HepG2 (cell line): Measurements from ENCODE around the gene NUP153. TPM values are rescaled to one million over a fixed set of nuclear protein-coding genes. Genes with fewer than 3 reads are reported as not detected.

ENCODE experiments used
- CEBPB ChIP-seq: IDR thresholded peaks from 2 replicates; pipeline ENCODE4 v1.6.1; 2011; ENCODE audit warnings: low read depth, low read length, improper control_type of control experiment, borderline replicate concordance
- CREBL2 ChIP-seq: sonication (generic); formaldehyde crosslinking; IDR thresholded peaks from 2 replicates; pipeline ENCODE4 v1.8.1; 2023; ENCODE audit warnings: missing genetic modification reagents, mild to moderate bottlenecking, borderline replicate concordance
- ETV5 ChIP-seq: IDR thresholded peaks from 2 replicates; pipeline ENCODE4 v1.6.1; 2018; ENCODE audit warnings: missing biosample characterization, missing genetic modification reagents, inconsistent platforms, borderline replicate concordance
- FOXO1 ChIP-seq: sonication (generic); formaldehyde crosslinking; IDR thresholded peaks from 2 replicates; pipeline ENCODE4 v1.4.0; 2020; ENCODE audit warnings: missing genetic modification reagents
- GABPA ChIP-seq, 2 experiments: IDR thresholded peaks; 2 replicates each; pipeline ENCODE4 v1.6.1; 2011 to 2016; ENCODE audit warnings: low read depth in 2 of 2, low read length in 1 of 2, missing biosample characterization in 1 of 2, missing genetic modification characterization in 1 of 2
- GTF3A ChIP-seq: sonication (generic); formaldehyde crosslinking; conservative IDR thresholded peaks from 2 replicates; pipeline ENCODE4 v1.4.0; 2020; ENCODE audit warnings: mild to moderate bottlenecking, missing genetic modification reagents
- HDAC2 ChIP-seq: sonication (generic); formaldehyde crosslinking; IDR thresholded peaks from 2 replicates; pipeline ENCODE4 v1.4.0; 2020; ENCODE audit warnings: missing genetic modification reagents
- HIC2 ChIP-seq: sonication (generic); formaldehyde crosslinking; IDR thresholded peaks from 2 replicates; pipeline ENCODE4 v1.9.0; 2022; ENCODE audit warnings: low read depth, missing genetic modification reagents
- HNRNPLL ChIP-seq: fragments of 200-400 bp; formaldehyde crosslinking; IDR thresholded peaks from 2 replicates; pipeline ENCODE4 v1.6.1; 2017; ENCODE audit warnings: mild to moderate bottlenecking, low read depth, low read length; ENCODE audit not compliant: poor library complexity, severe bottlenecking
- MBNL3 ChIP-seq: fragments of 250-450 bp; sonication (Bioruptor Pico); conservative IDR thresholded peaks from 2 replicates; pipeline ENCODE4 v1.8.0; 2022; ENCODE audit warnings: mild to moderate bottlenecking, inconsistent platforms
- MIXL1 ChIP-seq: IDR thresholded peaks from 2 replicates; pipeline ENCODE4 v1.6.1; 2016
- NCOA2 ChIP-seq: sonication (generic); formaldehyde crosslinking; IDR thresholded peaks from 2 replicates; pipeline ENCODE4 v1.8.0; 2022; ENCODE audit warnings: inconsistent platforms
- NFIC ChIP-seq: IDR thresholded peaks from 2 replicates; pipeline ENCODE4 v1.6.1; 2012; ENCODE audit warnings: mild to moderate bottlenecking, low read length, inconsistent platforms
- PRPF4 ChIP-seq: fragments of 200-400 bp; formaldehyde crosslinking; IDR thresholded peaks from 2 replicates; pipeline ENCODE4 v1.6.1; 2016; ENCODE audit warnings: low read length, low read depth; ENCODE audit not compliant: poor library complexity, severe bottlenecking
- RAD21 ChIP-seq: fragments of 450-650 bp; formaldehyde crosslinking; IDR thresholded peaks from 2 replicates; pipeline ENCODE4 v1.5.0; 2020; ENCODE audit warnings: mild to moderate bottlenecking
- RBM39 ChIP-seq: fragments of 200-400 bp; formaldehyde crosslinking; IDR thresholded peaks from one replicate; pipeline ENCODE4 v1.6.1; 2018; ENCODE audit warnings: antibody characterized with exemption, mild to moderate bottlenecking, low read depth, low read length; ENCODE audit not compliant: poor library complexity, severe bottlenecking
- RCOR2 ChIP-seq: IDR thresholded peaks from 2 replicates; pipeline ENCODE4 v1.6.1; 2016; ENCODE audit warnings: missing biosample characterization, missing genetic modification reagents
- SAP130 ChIP-seq: IDR thresholded peaks from 2 replicates; pipeline ENCODE4 v1.6.1; 2016; ENCODE audit warnings: low read depth
- SCMH1 ChIP-seq: sonication (generic); formaldehyde crosslinking; IDR thresholded peaks from 2 replicates; pipeline ENCODE4 v1.9.0; 2021; ENCODE audit warnings: missing genetic modification reagents, mild to moderate bottlenecking, borderline replicate concordance
- ZEB1 ChIP-seq: IDR thresholded peaks from 2 replicates; pipeline ENCODE4 v1.6.1; 2012; ENCODE audit warnings: mild to moderate bottlenecking, low read depth, inconsistent platforms; ENCODE audit not compliant: insufficient replicate concordance
- ZNF614 ChIP-seq: IDR thresholded peaks from 2 replicates; pipeline ENCODE4 v1.6.1; 2018; ENCODE audit warnings: missing biosample characterization, missing genetic modification reagents, inconsistent platforms, borderline replicate concordance
- ZNF639 ChIP-seq: conservative IDR thresholded peaks from 2 replicates; pipeline ENCODE4 v1.6.1; 2018; ENCODE audit warnings: missing genetic modification reagents
- ZNF713 ChIP-seq: sonication (generic); formaldehyde crosslinking; IDR thresholded peaks from 2 replicates; pipeline ENCODE4 v1.4.0; 2020; ENCODE audit warnings: mild to moderate bottlenecking, missing genetic modification reagents
- ZUFSP ChIP-seq: sonication (generic); formaldehyde crosslinking; IDR thresholded peaks from 2 replicates; pipeline ENCODE4 v1.9.0; 2021; ENCODE audit warnings: missing genetic modification reagents, mild to moderate bottlenecking, borderline replicate concordance
- polyA plus RNA-seq, 8 experiments: library from polyadenylated mRNA; depleted of rRNA in 3 of 8; stranded (reverse) in 7 of 8; unstranded in 1 of 8; fragments of >200 nt; fragmentation: Illumina TruSeq in 4 of 8; extraction: Trizol in 4 of 8; gene quantifications; 2 replicates each; pipeline versions ENCODE4 v1.2.1 to v1.2.3, GENCODE V29; 2011 to 2016; ENCODE audit warnings: low read depth in 4 of 8, missing spikeins in 1 of 8, mixed read lengths in 1 of 8; ENCODE audit not compliant: insufficient read depth in 1 of 8
- total RNA-seq, 5 experiments: library from RNA; depleted of rRNA; stranded (reverse); fragments of >200 nt; fragmentation: Illumina TruSeq; extraction: Trizol; gene quantifications; 2 replicates each; pipeline ENCODE4 v1.2.3, GENCODE V29; 2016; ENCODE audit warnings: low read depth in 1 of 5

NUP153 gene
- total and polyA plus RNA-seq, 2 of the 13 experiments (the other 11 are each of a cell fraction or from before 2014, with no cell fraction given), result 29.8 to 55.2 TPM

- TF ChIP-seq HIC2 (CRISPR knock-in tag), result no peak
- no peak for TF ChIP-seq RAD21 (CRISPR knock-in tag)
- no peak for TF ChIP-seq RBM39
- TF ChIP-seq ETV5, result peak; percentile 36; the same call in 1 of the 2 replicates
- peak; percentile 21; the same call in 1 of the 2 replicates for TF ChIP-seq ZNF614
- TF ChIP-seq FOXO1, result no peak
- TF ChIP-seq MBNL3 (CRISPR knock-in tag), result no peak
- peak; percentile 62; the same call in 1 of the 2 replicates for TF ChIP-seq MIXL1 (CRISPR knock-in tag)
- no peak for TF ChIP-seq ZNF713
- no peak for TF ChIP-seq GTF3A (CRISPR knock-in tag)
- no peak for TF ChIP-seq ZNF639 (CRISPR knock-in tag)
- TF ChIP-seq SAP130 (CRISPR knock-in tag), result 0 out of 2 replicates have a peak, but pooled peaks have one; percentile 13
- TF ChIP-seq RCOR2 (CRISPR knock-in tag), result 0 out of 2 replicates have a peak, but pooled peaks have one; percentile 35
- TF ChIP-seq ZUFSP (CRISPR knock-in tag), result no peak
- peak; percentile 87 for TF ChIP-seq CEBPB
- TF ChIP-seq GABPA (IDR thresholded peaks at IDR 0.05; ENCODE audit: low read depth, low read length), result no peak
- TF ChIP-seq GABPA (CRISPR knock-in tag; IDR thresholded peaks at IDR 0.05; ENCODE audit: low read depth), result 0 out of 2 replicates have a peak, but pooled peaks have one; percentile 4
- peak; percentile 42; the same call in 1 of the 2 replicates for TF ChIP-seq HDAC2 (CRISPR knock-in tag)
- no peak for TF ChIP-seq SCMH1 (CRISPR knock-in tag)
- no peak for TF ChIP-seq PRPF4
- TF ChIP-seq NFIC, result peak; percentile 44; the same call in 1 of the 2 replicates
- TF ChIP-seq ZEB1, result no peak
- TF ChIP-seq NCOA2 (CRISPR knock-in tag), result peak; percentile 68; the same call in 1 of the 2 replicates
- TF ChIP-seq CREBL2, result no peak
- TF ChIP-seq HNRNPLL, result no peak
Observed at GRCh38 chr6:17602888-17603287, 103.8 kb downstream of the NUP153 start (continued).
